Measurements from ENCODE around the gene SFTPA2.
"Not testable (repeated sequence)": the region's sequence is repeated elsewhere in the genome, so short reads cannot be mapped to it uniquely, and the experiment has no call there.

SFTPA2 gene

DNA sequence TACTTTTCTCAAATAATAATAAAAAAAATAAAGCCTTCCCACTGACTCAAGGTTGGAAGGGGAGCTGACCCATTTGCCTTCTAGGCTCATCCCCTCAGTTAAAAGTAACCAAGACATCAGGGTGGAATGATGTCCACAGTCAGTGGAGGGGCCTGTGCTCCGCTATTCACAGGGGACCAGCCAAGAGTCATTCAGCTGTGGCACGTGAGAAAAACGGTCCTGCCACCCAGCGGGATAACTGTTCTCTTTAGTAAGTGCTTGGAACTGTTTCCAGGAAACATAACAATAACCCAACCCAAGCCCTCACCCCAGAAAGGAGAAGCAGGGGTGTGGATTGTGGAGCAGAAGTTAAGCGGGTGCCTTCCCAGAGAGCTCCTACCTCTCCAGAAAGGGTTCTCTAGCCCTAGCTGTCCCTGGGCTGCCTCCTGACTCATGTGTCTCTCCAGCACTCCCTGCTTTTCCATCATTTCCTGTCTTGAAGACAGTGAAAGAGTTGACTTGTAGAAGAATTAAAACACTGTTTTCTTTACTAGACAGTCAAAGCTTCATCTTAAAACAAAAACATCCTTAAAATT is 50.2 kb downstream of the SFTPA2 start:
- not testable (repeated sequence) for DNase-seq

DNA sequence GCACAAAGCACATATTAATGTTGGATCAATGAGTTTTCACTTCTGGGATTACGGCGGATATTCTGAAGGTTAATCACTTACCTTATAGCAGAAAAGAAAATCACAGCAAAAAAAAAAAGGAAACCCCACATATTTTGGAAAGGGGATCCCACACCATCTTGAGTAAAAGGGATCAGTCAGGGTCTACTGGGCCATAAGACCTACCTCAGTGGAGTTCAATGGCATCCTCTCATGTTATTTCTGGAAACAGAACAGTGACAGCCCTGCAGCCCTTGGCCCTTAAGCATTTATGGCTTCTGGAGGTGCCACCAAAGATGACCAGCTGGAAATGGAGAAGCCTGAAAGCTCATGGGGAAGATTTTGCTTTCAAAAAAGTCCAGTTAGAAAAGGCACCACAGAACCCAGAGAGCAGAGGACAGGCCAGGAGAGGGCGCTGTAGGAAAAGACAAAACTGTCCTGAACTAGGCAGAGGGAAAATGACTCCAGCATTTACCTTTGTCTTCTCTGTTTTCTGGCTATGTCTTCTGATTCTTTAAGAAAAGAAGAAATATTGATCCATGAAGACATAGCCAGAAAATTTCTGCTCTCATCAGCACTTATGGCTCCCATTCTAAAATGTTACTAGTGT is 50.8 kb downstream of the SFTPA2 start:
- not testable (repeated sequence) for DNase-seq

- not testable (repeated sequence) for DNase-seq
These were observed 52.0 kb downstream of the SFTPA2 start for GRCh38 chr10:79508245-79508644.

GRCh38 chr10:79507440-79508167 is 52.6 kb downstream of the SFTPA2 start:
- DNase-seq = no peak
